ENCODE results near the gene CRISP3. TPM values are rescaled to one million over a fixed set of nuclear protein-coding genes. Genes with fewer than 3 reads are reported as not detected.

The CRISP3 gene
- total and polyA plus RNA-seq, 2 donors from 2014 or later: not detected

DNA sequence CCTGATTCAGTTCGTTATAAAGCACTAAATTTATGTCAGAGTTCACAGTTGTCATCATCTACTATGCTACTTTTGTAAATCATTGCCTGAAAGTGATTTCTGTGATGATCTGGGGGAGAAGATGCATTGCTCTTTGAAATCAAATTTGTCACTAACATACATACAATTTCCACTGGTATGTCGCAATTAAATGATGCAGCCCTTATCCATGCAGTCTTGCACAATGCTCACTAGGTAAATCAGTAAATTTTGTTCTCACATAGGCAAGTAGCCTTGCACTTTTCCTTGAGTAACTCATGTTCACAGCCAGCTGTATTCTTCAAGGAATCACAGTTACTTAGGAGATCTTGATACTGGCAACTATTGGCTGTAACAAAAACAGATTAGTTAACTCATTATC is 51.7 kb downstream of the CRISP3 start:
- H3K27ac ChIP-seq (ENCODE audit: low read depth in 2 of 2, low read length in 2 of 2): no peak overlapping the region
- H3K27me3 ChIP-seq (ENCODE audit: control insufficient read depth, insufficient read depth, low read length): no peaks in the 10 kb centered on the region
- peaks cover 0 to 2% (median 0%) of the 10 kb centered on the region in 3 donors for H3K9me3 ChIP-seq (ENCODE audit: control insufficient read depth in 2 of 3, insufficient read depth in 1 of 3, low read length in 3 of 3)
- no peak overlapping the region for H3K9ac ChIP-seq (ENCODE audit: low read length in 3 of 3)
- no peak overlapping the region for H3K4me3 ChIP-seq (ENCODE audit: low read length in 3 of 3)
- no peak for FAIRE-seq
- H3K4me1 ChIP-seq (ENCODE audit: control insufficient read depth in 2 of 3, insufficient read depth in 2 of 3, low read depth in 1 of 3, low read length in 3 of 3): no peaks in the 10 kb centered on the region
- no peak for DNase-seq
- no peaks in the 10 kb centered on the region for H3K36me3 ChIP-seq (ENCODE audit: control insufficient read depth in 2 of 3, insufficient read depth in 3 of 3, low read length in 3 of 3)
- intact Hi-C loops (cut with DNase I): no loop called here
- TF ChIP-seq, protein P1, sequence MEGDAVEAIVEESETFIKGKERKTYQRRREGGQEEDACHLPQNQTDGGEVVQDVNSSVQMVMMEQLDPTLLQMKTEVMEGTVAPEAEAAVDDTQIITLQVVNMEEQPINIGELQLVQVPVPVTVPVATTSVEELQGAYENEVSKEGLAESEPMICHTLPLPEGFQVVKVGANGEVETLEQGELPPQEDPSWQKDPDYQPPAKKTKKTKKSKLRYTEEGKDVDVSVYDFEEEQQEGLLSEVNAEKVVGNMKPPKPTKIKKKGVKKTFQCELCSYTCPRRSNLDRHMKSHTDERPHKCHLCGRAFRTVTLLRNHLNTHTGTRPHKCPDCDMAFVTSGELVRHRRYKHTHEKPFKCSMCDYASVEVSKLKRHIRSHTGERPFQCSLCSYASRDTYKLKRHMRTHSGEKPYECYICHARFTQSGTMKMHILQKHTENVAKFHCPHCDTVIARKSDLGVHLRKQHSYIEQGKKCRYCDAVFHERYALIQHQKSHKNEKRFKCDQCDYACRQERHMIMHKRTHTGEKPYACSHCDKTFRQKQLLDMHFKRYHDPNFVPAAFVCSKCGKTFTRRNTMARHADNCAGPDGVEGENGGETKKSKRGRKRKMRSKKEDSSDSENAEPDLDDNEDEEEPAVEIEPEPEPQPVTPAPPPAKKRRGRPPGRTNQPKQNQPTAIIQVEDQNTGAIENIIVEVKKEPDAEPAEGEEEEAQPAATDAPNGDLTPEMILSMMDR (IDR thresholded peaks at IDR 0.05; ENCODE audit: borderline replicate concordance, extremely low read depth, insufficient read depth): no peak

Other genes with a start within 250 kb of the CRISP3 start
- not detected for gene GLYATL3, start 244.5 kb downstream of the CRISP3 start, total RNA-seq
- not detected for gene GLYATL3, start 244.5 kb downstream of the CRISP3 start, polyA plus RNA-seq (ENCODE audit: insufficient read depth, low read depth, low replicate concordance)
- gene C6orf141, start 193.7 kb downstream of the CRISP3 start, total RNA-seq: 2.2 TPM
- not detected for gene C6orf141, start 193.7 kb downstream of the CRISP3 start, polyA plus RNA-seq (ENCODE audit: insufficient read depth, low read depth, low replicate concordance)
- not detected for gene RHAG, start 107.5 kb downstream of the CRISP3 start, total RNA-seq
- not detected for gene RHAG, start 107.5 kb downstream of the CRISP3 start, polyA plus RNA-seq (ENCODE audit: insufficient read depth, low read depth, low replicate concordance)
- gene CRISP2, start 30.8 kb downstream of the CRISP3 start, total RNA-seq: not detected
- gene CRISP2, start 30.8 kb downstream of the CRISP3 start, polyA plus RNA-seq (ENCODE audit: insufficient read depth, low read depth, low replicate concordance): 1.5 TPM
- gene PGK2, start 42.9 kb upstream of the CRISP3 start, total RNA-seq: not detected
- gene PGK2, start 42.9 kb upstream of the CRISP3 start, polyA plus RNA-seq (ENCODE audit: insufficient read depth, low read depth, low replicate concordance): not detected
- gene CRISP1, start 122.1 kb upstream of the CRISP3 start, total RNA-seq: not detected
- gene CRISP1, start 122.1 kb upstream of the CRISP3 start, polyA plus RNA-seq (ENCODE audit: insufficient read depth, low read depth, low replicate concordance): not detected
- not detected for gene DEFB114, start 219.8 kb upstream of the CRISP3 start, total RNA-seq
- not detected for gene DEFB114, start 219.8 kb upstream of the CRISP3 start, polyA plus RNA-seq (ENCODE audit: insufficient read depth, low read depth, low replicate concordance)
- gene DEFB113, start 225.2 kb upstream of the CRISP3 start, total RNA-seq: not detected
- gene DEFB113, start 225.2 kb upstream of the CRISP3 start, polyA plus RNA-seq (ENCODE audit: insufficient read depth, low read depth, low replicate concordance): not detected